ENCODE results near the gene STMN3.

Gene STMN3

GRCh38 chr20:63653041-63653973, at the start of gene STMN3:
STMN3 (minus strand) TSS chr20:63653424; CDS start chr20:63653345, 79 bp downstream.
- peak; percentile 56 for DNase-seq (ENCODE audit: low read depth in 2 of 2)

GRCh38 chr20:63702036-63702665, 48.9 kb upstream of the STMN3 start:
- no peak for DNase-seq (ENCODE audit: low read depth in 2 of 2)

GRCh38 chr20:63701329-63702035, 48.3 kb upstream of the STMN3 start:
- no peak for DNase-seq (ENCODE audit: low read depth in 2 of 2)

- DNase-seq (ENCODE audit: low read depth in 2 of 2), result no peak
Measured at GRCh38 chr20:63701051-63701328, 47.8 kb upstream of the STMN3 start.

GRCh38 chr20:63700199-63701050, 47.2 kb upstream of the STMN3 start:
- DNase-seq (ENCODE audit: low read depth in 2 of 2), result no peak

GRCh38 chr20:63699466-63700198, 46.4 kb upstream of the STMN3 start:
- no peak for DNase-seq (ENCODE audit: low read depth in 2 of 2)

- peak in 1 of 2 donors; percentile 62 for DNase-seq (ENCODE audit: low read depth in 2 of 2)
Measured at GRCh38 chr20:63698739-63699465, 45.7 kb upstream of the STMN3 start.

GRCh38 chr20:63697868-63698545, 44.8 kb upstream of the STMN3 start:
- DNase-seq (ENCODE audit: low read depth in 2 of 2), result no peak

GRCh38 chr20:63697357-63697867, 44.2 kb upstream of the STMN3 start:
- DNase-seq (ENCODE audit: low read depth in 2 of 2), result no peak

- no peak for DNase-seq (ENCODE audit: low read depth in 2 of 2)
Measured at GRCh38 chr20:63696628-63697356, 43.6 kb upstream of the STMN3 start, which contains the start of gene TNFRSF6B. TNFRSF6B (plus strand) TSS chr20:63696652; CDS start chr20:63696768, 116 bp downstream.

GRCh38 chr20:63696306-63696627, 43.0 kb upstream of the STMN3 start:
- DNase-seq (ENCODE audit: low read depth in 2 of 2), result no peak

- no peak for DNase-seq (ENCODE audit: low read depth in 2 of 2)
Measured at GRCh38 chr20:63695424-63696305, 42.4 kb upstream of the STMN3 start.

GRCh38 chr20:63694584-63695423, 41.6 kb upstream of the STMN3 start:
- no peak for DNase-seq (ENCODE audit: low read depth in 2 of 2)

- no peak for DNase-seq (ENCODE audit: low read depth in 2 of 2)
Measured at GRCh38 chr20:63693733-63694583, 40.7 kb upstream of the STMN3 start.

GRCh38 chr20:63693083-63693732, 40.0 kb upstream of the STMN3 start:
- no peak for DNase-seq (ENCODE audit: low read depth in 2 of 2)

Data from stimulated activated CD4-positive, alpha-beta T cell treated with anti-CD3 and anti-CD28 coated beads, Interleukin-1b, Interleukin-23, amount 100 ng/mL, for 4 hours (primary cell).